Epidermal melanocyte (primary cell): ENCODE measurements around the gene TMEM204.

Source experiments
- DNase-seq: peaks from one replicate; pipeline ENCODE4 v3.0.0; 2011; ENCODE audit warnings: low spot score; ENCODE audit not compliant: insufficient read length

TMEM204 gene

GRCh38 chr16:1520461-1520860 is 13.0 kb upstream of the TMEM204 start:
- no peak for DNase-seq

DNA sequence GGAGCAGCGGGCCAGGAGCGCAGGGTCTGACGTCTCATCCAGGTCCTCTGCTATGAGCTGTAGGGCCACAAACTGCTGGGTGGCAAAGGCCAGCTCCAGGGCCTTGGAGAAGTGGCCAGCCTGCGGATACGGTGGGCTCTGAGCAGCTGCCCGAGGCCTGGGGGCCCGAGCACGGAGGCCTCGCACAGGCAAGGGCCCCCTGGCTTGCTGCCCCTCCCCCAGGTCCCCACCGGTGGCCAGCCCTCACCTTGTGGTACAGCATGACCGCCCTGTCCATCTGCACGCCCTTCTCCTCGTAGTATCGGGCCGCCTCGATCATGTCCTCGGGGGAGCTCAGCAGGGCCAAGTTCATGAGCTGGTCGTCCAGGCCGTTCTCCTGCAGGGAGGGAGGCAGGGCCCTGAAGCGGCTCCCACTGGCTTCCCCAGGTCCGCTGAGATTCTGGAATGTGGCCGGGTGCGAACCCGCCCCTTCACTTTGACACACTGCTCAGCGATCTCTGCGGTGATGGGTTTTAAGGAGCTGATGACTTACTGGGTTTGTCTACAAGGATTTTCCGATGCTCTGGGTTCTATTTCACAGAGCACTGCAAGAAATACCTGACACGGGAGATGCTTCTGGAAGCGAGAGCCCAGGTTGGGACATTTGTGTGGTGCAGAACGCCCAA is 9.8 kb upstream of the TMEM204 start:
- DNase-seq: no peak

GRCh38 chr16:1524366-1524765 is 9.1 kb upstream of the TMEM204 start:
- DNase-seq: no peak

GRCh38 chr16:1525871-1526607 is 7.4 kb upstream of the TMEM204 start:
- no peak for DNase-seq

DNA sequence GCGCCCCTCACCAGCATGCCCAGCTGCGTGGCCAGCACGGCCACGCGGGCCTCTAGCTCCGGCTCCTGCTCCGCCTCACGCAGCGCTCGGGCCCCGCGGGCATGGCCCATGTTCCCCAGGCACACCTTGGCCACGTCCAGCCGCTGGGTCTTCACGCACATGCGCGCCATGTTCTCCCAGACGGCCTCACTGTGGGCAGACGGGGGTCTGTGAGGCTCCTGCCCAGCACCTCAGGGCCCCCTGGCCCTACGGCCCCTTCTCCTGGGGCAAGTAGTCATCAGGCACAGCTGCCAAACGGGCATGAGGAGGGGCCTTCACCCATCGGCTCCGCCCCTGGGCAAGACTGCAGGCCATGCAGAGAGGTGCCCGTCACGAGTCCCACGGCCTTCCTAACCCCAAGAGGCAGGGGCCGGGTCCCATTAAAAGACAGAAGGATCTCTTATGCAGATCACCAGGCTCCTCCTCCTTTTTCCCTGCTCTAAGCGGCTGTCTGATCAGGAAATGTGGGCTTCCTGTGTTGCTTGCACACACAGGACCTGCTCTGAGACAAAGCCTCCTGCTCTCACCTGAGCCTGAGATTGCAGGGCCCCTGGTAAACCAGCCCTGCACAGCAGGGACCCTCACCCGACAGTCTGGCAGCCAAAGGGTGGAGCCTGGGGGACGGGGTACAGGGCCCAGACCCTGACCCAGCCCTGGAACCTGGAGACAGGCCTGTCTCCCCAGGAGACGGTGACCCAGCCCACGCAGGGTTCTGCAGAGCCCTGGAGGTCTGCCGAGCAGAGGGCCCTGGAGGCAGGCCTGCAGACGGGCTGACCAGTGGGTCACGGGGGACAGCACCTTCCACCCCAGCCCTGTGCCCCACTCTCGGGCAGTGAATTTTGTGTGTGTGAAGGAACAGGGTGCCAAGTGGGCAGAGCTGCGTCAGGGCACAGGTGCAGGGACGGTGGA is 6.6 kb upstream of the TMEM204 start:
- DNase-seq: no peak

- no peak for DNase-seq
These were observed 5.3 kb upstream of the TMEM204 start for GRCh38 chr16:1527836-1528811.

DNA sequence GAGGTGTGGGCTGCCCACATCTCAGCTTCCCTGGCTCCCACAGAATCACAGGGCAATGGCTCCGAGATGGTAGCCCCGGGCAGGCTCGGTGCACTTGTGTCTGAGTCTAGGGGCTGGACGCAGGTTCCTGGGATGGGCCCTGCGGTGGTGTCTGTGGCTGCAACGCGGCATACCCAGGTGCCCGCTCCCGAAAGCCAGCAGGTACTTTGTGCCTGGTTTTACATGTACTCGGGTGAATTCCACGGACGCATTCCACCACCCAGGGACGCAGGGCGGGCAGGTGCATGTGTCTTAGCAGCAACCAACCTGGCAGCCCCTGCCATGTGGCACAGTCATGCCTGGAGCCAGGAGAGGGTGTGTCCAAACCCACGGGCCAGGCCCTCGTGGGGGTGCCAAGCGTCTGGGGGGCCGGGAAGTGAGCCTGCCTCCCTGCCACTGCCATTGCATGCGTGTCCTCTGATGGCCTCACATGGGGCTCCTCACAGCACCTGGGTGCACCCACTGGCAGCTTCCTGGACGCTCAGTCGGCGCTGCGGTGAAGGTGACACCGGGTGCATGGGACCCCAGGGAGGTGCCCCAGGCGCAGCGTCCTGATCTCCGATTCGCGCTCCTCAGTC is 4.4 kb upstream of the TMEM204 start:
- no peak for DNase-seq

GRCh38 chr16:1530349-1530882 is 3.0 kb upstream of the TMEM204 start:
- no peak for DNase-seq

GRCh38 chr16:1530883-1531637 is 2.4 kb upstream of the TMEM204 start:
- DNase-seq: peak; percentile 58

DNA sequence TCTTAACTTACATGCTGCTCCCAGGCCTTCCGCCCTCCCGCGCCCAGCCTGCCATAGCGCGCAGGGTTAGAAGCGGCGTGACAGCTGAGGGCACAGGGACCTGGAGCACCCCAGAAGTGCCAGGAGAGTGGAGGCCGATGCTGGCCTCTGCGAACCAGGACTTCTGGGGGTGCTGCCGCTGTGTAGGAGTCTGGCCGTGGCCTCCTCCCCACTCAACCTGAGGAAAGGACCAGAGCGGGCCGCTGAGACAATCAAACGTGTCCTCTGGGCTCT is 1.9 kb upstream of the TMEM204 start:
- DNase-seq: no peak

DNA sequence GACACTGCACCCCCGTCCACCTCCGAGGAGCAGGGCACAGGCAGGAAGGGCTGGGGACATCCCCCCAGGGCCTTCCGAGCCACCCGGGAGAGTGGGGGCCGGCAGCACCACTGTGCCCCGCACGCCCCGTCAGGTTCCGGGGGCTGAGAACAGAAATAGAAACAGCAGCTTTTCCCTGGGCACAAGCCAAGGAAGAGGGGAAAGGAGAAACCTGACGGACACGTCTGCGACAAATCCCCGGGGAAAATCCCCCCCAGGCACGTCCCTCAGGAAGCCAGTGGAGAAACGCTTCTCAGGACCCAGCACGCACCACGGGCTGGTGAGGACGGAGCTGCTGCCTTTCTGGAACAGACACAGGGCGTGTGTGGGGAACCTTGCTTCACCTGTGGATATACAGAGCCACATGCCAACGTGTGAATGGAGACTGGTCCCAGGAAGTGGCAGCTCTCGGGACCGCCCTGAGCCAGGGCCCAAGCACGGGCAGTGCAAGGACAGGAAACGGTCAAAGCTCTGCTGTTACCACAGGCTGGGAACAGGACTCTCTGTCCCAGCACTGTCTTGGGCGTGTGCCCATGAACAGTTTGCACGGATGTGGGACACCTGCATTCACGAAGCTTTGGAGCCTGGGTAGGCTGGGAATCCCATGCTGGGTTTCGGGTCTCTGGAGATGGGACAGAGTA is 1.2 kb upstream of the TMEM204 start:
- no peak for DNase-seq

DNA sequence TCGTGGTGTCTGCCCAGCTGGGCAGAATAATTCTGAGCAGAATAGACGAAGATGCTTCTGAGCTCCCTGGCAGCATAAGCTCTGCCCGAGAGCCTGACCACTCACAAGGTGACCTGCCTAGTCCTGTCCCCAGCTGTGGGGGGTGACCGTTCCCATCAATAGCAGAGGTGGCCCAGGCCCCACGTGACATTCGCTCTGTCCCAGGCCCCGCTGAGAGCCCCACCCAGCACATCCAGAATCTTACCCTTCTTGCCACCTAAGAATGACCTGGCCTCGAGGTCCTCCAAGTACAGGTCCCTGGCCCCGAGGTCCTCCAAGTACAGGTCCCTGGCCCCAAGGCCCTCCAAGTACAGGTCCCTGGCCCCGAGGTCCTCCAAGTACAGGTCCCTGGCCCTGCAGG is 695 bp upstream of the TMEM204 start:
- no peak for DNase-seq

GRCh38 chr16:1534021-1535020 is 855 bp downstream of the TMEM204 start:
- DNase-seq: no peak

GRCh38 chr16:1535391-1536291 is 2.2 kb downstream of the TMEM204 start:
- DNase-seq: peak; percentile 62

- no peak for DNase-seq
These were observed 3.1 kb downstream of the TMEM204 start for GRCh38 chr16:1536601-1537000.

DNA sequence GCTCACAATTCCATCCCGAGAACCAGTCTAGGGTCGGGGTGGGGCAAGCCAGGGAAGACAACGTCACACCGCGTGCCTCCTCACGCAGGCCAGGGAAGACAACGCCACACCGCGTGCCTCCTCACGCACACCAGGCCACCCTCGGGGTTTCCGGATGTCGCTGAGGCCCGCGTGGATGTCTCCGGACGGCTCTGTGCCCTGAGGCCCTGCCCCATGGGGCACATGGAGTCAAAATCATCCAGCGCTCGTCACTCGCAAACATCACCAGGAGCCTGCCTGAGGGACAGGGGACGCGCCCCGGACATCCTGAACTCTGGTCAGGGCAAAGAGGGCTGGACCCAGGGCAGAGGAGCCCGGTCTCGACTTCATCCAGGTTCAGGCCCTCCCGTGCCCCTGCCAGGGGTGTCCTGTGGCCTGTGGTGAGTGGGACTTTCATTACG is 3.7 kb downstream of the TMEM204 start:
- no peak for DNase-seq
